Activated naive CD4-positive, alpha-beta T cell treated with anti-CD3 and anti-CD28 coated beads, Interleukin-2, amount 50 U/mL, for 72 hours (primary cell): ENCODE results near the gene GLCCI1. TPM values are rescaled to one million over a fixed set of nuclear protein-coding genes. Genes with fewer than 3 reads are reported as not detected.
"Not testable (repeated sequence)": the region's sequence is repeated elsewhere in the genome, so short reads cannot be mapped to it uniquely, and the experiment has no call there.

Experiments used
- ATAC-seq, 2 donors: fragments of 150-1000 bp; cut with Tn5 transposase; 2 replicates each; pipeline ENCODE4 v1.10.0; 2021; ENCODE audit warnings: mild to moderate bottlenecking in 2 of 2, moderate library complexity in 2 of 2
- DNase-seq, 2 donors: peaks; one replicate each; pipeline ENCODE4 v3.0.0; 2021 to 2022; ENCODE audit warnings: low spot score in 2 of 2
- H3K27ac Mint-ChIP-seq, 2 donors: one replicate each; pipeline ENCODE4 v1.8.0; 2022; ENCODE audit warnings: mild to moderate bottlenecking in 2 of 2, mixed read lengths in 2 of 2
- H3K36me3 Mint-ChIP-seq, 2 donors: one replicate each; pipeline ENCODE4 v1.8.0; 2022; ENCODE audit warnings: mixed read lengths in 2 of 2
- H3K9me3 Mint-ChIP-seq, 2 donors: one replicate each; pipeline ENCODE4 v1.8.0; 2022; ENCODE audit warnings: mixed read lengths in 2 of 2
- total RNA-seq, 2 donors: library from RNA; stranded (reverse); gene quantifications; one replicate each; pipeline ENCODE4 v1.2.3, GENCODE V29; 2022

GLCCI1 gene
- total RNA-seq, 2 donors from 2014 or later, result 16.7 to 20.9 TPM

DNA sequence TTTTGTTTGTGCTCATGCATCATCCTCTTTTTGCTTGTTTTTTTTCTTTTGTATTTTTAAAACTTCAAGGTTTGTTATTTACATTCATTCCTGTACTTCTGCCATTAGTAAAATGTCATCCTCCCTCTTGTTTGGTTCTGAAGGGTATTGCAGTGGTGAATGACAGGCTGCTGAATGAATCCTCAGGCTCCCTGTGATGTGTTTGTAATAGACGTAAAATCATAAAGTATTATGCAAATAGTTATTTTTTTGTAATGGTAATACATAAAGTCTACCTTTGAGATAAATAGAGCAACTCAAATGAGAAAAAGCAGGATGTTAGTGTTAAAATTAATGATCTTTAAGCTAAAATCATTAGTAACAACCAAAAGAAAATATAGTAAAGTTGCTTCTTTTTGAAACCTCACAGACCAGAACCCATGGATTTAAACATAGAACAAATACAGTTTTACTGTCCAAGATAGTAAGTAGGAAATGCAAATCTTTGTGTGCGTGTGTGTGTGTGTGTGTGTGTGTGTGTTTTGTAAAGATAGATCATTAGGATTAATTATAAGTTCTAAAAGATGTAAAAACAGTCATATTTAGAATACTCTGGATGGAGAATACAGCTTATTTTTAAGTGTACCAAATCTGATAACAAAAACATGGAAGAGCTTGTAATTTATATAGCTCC lies 4.5 kb downstream of the GLCCI1 start:
- Mint-ChIP-seq H3K9me3 (no peaks in the 10 kb centered on the region), H3K36me3 (no peaks in the 10 kb centered on the region), H3K27ac (peak overlapping the region in 1 of 2 donors; percentile 30)
- ATAC-seq (no peak), DNase-seq (no peak)

DNA sequence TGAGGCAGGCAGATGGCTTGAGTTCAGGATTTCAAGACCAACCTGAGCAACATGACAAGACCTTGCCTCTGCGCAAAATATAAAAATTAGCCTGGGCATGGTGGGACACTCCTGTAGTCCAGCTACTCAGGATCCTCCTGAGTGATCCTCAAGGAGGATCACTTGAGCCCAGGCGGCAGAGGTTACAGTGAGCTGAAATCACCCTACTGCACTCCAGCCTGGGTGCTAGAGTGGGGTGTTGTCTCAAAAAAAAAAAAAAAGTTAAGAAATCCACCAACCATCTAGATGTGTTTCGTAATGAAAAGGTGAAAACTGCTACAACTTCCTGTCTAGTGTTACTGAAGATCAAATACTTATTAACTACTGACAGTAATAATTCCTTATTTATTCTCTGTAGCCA lies 8.1 kb downstream of the GLCCI1 start:
- DNase-seq (no peak), ATAC-seq (no peak)
- Mint-ChIP-seq H3K27ac (no peak overlapping the region), H3K9me3 (no peaks in the 10 kb centered on the region), H3K36me3 (no peaks in the 10 kb centered on the region)

DNA sequence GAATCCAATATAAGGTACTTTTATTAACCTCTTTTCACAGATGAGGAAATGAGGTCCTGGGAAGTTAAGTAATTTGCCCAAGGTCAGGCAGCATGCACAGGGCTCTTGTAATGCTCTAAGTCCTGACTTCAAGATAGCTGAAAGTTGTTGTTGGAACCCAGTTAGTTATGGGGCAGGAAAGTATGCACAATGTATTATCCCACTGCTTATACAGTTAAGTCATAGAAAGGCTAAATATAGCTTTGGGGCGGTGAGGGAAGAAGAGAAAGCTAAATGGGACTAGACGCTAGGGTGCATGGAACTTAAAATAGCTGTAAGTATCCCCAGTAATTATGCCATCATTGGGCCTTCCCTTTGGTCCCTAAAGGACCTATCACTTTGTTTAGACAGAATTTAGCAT lies 9.2 kb downstream of the GLCCI1 start:
- DNase-seq (no peak), ATAC-seq (no peak)
- no peak overlapping the region for H3K27ac Mint-ChIP-seq
- H3K9me3 Mint-ChIP-seq, result no peaks in the 10 kb centered on the region
- no peaks in the 10 kb centered on the region for H3K36me3 Mint-ChIP-seq

DNA sequence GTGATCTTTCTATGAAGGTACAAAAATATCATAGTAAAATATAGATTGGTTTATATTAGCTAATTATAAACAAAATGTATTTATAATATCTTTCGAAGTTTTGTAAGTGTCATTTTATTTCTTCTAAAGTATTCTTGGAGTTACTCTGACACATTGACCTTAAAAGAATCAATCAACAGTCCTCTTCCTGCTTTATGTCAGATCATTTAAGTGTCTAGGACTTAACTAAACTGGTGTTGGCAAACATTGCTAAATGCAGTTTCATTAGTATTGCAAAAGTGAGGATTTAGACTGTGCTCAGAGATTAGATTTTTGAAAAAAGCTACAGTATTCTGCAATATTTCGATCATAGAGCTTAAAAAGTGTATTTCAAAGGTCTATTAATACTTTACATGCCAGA lies 10.3 kb downstream of the GLCCI1 start:
- DNase-seq (no peak), ATAC-seq (no peak)
- H3K36me3 Mint-ChIP-seq, result no peaks in the 10 kb centered on the region
- no peak overlapping the region for H3K27ac Mint-ChIP-seq
- H3K9me3 Mint-ChIP-seq, result no peaks in the 10 kb centered on the region

DNA sequence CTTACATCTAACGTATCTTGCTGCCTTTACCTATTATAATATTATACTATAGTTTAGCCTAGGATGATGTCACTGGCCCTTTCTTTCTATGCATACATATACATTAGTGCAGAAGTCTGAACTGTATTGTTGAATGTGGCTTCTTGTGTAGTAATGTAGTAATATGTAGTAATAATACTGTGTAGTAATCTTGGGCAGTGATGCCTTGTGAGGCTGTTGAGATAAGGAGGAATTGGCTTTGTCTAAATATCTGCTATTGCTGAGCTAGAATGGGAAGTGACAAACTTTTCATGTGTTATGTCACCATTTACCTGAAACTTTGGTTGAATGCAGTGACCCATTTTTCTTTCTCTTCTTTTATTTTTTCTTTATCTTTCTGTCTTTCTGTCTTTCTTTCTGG lies 11.0 kb downstream of the GLCCI1 start:
- H3K9me3 Mint-ChIP-seq, result no peaks in the 10 kb centered on the region
- DNase-seq (no peak), ATAC-seq (no peak)
- no peak overlapping the region for H3K27ac Mint-ChIP-seq
- no peaks in the 10 kb centered on the region for H3K36me3 Mint-ChIP-seq

DNA sequence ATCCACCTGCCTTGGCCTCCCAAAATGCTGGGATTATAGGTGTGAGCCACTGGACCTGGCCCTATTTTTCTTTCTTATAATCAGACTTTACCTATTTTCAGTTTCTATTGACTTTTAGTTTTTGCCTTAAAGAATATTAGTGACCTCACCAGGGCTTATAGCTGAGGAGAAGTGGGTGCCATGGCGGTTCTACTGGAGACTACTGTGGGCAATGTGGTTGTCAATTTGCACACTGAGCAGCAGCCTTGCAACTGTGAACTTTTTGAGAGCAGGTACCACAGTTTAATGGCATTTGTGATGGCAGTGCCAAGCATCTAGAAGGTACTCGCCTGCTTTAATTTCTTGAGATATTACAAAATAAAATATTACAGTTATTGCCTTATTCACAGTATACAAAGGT lies 11.5 kb downstream of the GLCCI1 start:
- ATAC-seq (no peak), DNase-seq (no peak)
- Mint-ChIP-seq H3K9me3 (no peaks in the 10 kb centered on the region), H3K36me3 (no peaks in the 10 kb centered on the region), H3K27ac (no peak overlapping the region)

DNA sequence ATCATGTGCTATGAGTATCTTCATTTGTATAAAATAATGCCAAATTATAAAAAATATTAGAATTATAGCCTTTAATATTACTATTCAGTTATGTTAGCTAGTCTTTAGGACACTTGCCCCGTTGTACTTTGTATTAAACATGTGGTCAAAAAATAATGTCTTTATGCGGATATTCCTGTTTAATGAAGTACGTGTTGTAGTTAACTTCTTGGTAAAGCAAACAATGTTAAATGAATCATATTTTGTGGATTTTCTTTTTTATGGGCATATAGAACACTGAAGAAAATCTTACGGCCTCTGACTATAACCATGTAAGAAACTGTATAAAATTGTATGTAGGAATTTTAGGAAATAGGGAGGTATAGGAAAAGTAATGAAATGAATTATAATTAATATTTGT lies 14.3 kb downstream of the GLCCI1 start:
- H3K9me3 Mint-ChIP-seq, result no peaks in the 10 kb centered on the region
- no peak for ATAC-seq

DNA sequence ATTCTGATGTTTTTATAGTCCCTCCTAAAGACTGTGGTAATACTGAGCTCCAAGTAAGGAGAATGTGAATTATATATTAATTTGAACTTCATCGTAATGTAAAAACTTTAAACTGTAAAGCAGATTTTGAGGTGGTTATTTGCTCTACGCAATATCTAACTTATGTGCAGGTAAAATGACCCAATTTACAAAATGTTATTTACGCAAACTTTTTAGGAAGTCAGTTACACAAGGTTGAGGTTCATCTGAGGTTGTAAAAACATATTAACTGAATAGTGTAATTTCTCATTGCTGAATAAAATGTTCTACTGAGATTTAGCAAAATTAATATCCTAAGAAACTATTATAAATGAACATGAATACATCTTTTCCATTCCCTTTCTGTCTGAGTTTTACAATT lies 15.8 kb downstream of the GLCCI1 start:
- no peak overlapping the region for H3K27ac Mint-ChIP-seq
- no peaks in the 10 kb centered on the region for H3K36me3 Mint-ChIP-seq
- H3K9me3 Mint-ChIP-seq, result no peaks in the 10 kb centered on the region
- DNase-seq (no peak), ATAC-seq (no peak)

More for the DNA sequence above, 14.3 kb downstream of the GLCCI1 start:
- Mint-ChIP-seq H3K36me3 (no peaks in the 10 kb centered on the region), H3K27ac (no peak overlapping the region)
- DNase-seq, result no peak

DNA sequence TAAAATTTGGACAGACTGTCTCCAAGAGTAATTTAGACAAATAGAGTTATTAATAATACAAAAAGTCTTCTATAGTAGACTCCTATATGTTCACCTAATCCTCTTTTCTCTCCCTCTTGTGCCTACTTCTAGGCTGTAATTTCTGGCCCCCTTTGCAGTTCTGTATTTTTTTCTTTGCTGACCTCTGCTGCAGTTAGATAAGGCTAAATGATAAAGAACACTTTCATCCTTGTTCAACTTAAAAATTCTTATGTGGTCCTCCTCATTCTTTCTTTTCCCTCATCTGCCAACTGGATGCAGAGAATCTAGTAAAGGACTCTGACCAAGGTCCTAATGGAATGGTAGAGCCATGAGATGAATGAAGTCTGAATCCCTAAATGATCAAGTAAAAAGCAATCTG lies 20.1 kb downstream of the GLCCI1 start:
- DNase-seq (no peak), ATAC-seq (no peak)
- Mint-ChIP-seq H3K36me3 (peaks cover 10 to 23% of the 10 kb centered on the region in 2 donors), H3K9me3 (peaks cover 8 to 16% of the 10 kb centered on the region in 2 donors), H3K27ac (no peak overlapping the region)

DNA sequence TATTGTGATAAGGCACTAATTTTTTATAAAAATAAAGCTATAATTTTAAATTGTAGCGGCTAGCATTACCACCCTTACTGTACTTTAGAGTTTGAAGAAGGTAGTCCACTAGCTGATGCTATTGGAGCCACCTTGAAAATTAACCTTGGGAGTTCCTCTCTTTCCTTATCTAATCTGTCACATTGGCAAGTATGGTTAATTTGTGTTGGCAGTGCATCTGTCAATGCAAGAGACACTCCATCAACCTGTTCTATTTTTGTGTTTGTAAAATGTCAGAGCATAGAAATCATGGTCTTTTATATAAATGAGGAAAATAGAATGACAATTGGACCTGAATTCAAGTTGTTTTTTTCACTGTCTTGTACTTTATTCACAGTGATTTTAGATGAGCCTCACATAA lies 20.5 kb downstream of the GLCCI1 start:
- peak overlapping the region in 1 of 2 donors; percentile 82 for H3K27ac Mint-ChIP-seq
- peaks cover 8 to 16% of the 10 kb centered on the region in 2 donors for H3K9me3 Mint-ChIP-seq
- H3K36me3 Mint-ChIP-seq, result peaks cover 10 to 23% of the 10 kb centered on the region in 2 donors
- DNase-seq, result no peak
- ATAC-seq, result no peak

DNA sequence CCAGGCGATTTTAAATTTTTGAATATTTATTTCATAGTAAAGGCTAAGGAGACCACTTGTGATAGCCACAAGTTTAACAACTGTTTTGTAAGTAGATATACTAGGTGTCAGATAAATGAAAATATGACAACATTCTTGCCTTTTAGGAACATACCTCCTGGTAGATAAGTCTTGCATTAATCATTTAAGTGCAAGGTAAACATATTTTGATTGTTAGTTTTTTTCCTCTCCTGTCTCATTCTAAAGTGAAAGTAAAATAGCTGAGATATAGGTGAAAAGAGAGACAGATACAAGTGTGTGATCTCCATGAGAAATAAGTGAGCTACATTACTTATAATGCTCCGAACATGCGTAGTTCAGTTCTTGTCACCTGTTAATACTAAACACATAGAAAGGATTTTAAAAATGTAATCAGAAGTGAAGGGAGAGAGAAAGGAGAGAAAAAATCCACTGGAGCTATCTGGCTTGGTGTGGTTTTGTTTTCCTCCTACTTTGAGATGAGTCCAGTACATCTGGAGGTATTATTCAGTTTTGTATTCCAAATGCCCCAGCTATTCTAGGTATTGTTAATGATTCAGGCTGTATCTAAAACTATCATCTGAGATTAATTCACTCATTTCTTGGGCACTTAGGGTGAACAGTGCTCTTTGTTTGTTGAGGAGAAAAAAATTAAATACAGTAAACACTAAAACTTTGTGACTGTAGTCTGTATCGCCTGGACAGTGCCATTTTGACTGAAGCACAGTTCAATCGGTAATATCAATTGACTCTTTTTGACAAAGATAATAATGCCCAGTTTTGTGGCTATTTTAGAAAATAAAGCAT lies 21.2 kb downstream of the GLCCI1 start:
- ATAC-seq (peak in 1 of 2 donors; percentile 28), DNase-seq (no peak)
- peaks cover 10 to 23% of the 10 kb centered on the region in 2 donors for H3K36me3 Mint-ChIP-seq
- H3K27ac Mint-ChIP-seq, result peak overlapping the region in 1 of 2 donors; percentile 82
- H3K9me3 Mint-ChIP-seq, result peaks cover 8 to 16% of the 10 kb centered on the region in 2 donors

DNA sequence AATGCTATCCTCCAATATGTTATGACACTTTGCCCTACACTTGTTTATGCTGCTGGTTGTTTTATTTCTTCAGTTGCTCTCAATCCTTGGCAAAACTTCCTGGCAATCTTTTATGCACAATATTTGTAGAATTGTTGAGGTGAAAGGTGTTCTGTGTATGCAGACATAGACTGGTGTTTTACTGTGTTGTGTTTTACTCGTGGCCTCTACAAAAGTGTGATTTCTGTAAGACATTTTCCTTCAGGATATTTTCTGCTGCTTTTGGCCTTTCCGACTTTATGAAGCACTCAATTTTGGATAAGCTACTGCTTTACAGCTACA lies 21.8 kb downstream of the GLCCI1 start:
- Mint-ChIP-seq H3K36me3 (peaks cover 10 to 28% of the 10 kb centered on the region in 2 donors), H3K9me3 (peaks cover 8 to 16% of the 10 kb centered on the region in 2 donors), H3K27ac (peak overlapping the region in 1 of 2 donors; percentile 82)
- ATAC-seq, result no peak
- DNase-seq, result no peak

DNA sequence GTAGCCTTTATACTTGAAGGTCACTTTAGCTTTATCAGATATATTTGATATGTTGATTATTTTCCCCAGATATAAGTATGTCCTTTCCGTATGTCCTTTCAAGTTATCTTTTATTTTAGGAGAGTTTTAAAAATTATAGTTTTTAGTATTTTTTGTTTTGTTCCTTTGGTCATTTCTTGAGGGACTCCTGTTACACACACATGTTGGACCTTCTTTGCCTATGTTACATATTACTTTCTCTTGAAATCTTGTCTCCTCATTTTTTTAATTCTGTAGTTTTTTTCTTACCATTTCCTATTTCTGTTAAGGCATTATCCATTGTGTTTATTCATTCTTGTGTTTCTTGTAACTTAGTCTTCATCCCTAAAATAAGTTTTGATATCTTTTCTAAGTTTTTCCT lies 23.9 kb downstream of the GLCCI1 start:
- peaks cover 8 to 16% of the 10 kb centered on the region in 2 donors for H3K9me3 Mint-ChIP-seq
- H3K27ac Mint-ChIP-seq, result no peak overlapping the region
- no peak for ATAC-seq
- H3K36me3 Mint-ChIP-seq, result peaks cover 10 to 30% of the 10 kb centered on the region in 2 donors
- DNase-seq, result no peak

DNA sequence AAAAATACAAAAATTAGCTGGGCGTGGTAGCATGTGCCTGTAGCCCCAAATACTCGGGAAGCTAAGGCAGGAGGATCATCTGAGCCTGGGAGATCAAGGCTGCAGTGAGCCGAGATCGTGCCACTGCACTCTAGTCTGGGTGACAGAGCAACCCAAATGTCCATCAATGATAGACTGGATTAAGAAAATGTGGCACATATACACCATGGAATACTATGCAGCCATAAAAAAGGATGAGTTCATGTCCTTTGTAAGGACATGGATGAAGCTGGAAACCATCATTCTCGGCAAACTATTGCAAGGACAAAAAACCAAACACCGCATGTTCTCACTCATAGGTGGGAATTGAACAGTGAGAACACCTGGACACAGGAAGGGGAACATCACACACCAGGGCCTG lies 26.8 kb downstream of the GLCCI1 start:
- H3K27ac Mint-ChIP-seq, ATAC-seq, DNase-seq: not testable (repeated sequence)
- Mint-ChIP-seq H3K36me3 (peaks cover 10 to 30% of the 10 kb centered on the region in 2 donors), H3K9me3 (peaks cover 8 to 16% of the 10 kb centered on the region in 2 donors)

DNA sequence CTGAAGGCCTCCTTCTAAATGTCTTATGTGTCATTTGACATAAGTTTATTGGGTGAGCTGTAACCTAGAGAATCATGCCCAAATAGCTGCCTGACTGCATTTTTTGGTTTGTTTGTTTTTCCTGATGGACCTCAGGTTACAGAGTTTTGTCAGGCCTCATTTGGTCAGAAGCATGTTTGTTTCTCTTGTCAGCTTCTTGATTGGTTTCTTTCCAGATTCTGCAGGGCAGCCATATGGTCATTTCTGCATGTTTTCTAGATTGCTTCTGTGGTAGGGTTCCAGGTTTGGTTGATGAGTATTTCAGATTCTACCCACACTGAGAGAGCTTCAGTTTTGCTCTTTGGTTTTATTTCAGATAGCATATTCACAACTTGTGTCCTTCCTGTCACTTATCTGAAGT lies 28.0 kb downstream of the GLCCI1 start:
- no peak overlapping the region for H3K27ac Mint-ChIP-seq
- H3K36me3 Mint-ChIP-seq, result peaks cover 10 to 26% of the 10 kb centered on the region in 2 donors
- ATAC-seq, result no peak
- H3K9me3 Mint-ChIP-seq, result peaks cover 9 to 13% of the 10 kb centered on the region in 2 donors
- DNase-seq, result no peak

DNA sequence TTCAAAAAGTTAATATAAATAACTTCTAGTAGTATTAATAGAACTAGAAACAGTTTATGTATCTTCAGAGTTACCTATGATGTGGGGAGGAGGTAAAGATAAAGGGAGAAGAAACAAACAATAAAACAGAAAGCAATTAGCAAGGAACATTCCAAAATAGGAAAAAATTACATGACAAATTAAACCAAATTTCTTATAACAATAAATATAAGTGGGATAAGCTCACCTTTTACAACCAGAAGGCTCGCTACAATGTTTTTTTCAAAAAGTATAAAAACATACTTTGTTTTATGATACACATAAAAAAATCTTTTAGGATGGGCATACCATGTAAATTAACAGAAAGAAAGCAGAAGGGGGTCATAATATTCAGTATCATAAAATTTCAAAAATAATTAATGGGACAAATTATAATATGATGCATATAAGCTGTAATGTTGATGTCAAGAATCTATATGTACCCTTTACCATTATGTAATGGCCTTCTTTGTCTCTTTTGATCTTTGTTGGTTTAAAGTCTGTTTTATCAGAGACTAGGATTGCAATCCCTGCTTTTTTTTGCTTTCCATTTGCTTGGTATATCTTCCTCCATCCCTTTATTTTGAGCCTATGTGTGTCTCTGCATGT lies 31.8 kb downstream of the GLCCI1 start:
- DNase-seq (no peak), ATAC-seq (no peak)
- Mint-ChIP-seq H3K27ac (no peak overlapping the region), H3K36me3 (peaks cover 0 to 8% of the 10 kb centered on the region in 2 donors), H3K9me3 (peaks cover 0 to 3% of the 10 kb centered on the region in 2 donors)

DNA sequence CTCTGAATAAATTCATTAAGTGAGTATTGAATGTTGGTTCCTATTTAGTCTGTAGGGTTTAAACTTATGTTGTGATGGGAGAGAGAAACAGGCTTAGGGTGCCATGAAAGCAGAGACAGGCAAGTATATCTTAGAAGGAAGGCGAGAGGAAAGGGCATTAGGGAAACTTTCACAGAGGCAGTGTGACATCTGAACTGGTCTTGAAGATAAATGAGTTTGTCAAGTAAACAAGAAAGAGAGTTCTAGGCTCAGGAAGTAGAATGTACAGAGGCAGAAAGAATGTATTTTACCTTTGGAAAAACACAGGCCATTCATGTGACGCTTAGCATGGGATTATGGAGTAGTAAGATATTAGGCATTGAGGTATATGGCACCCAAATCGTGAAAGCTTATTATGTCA lies 34.5 kb downstream of the GLCCI1 start:
- no peak overlapping the region for H3K27ac Mint-ChIP-seq
- peaks cover 0 to 3% of the 10 kb centered on the region in 2 donors for H3K9me3 Mint-ChIP-seq
- DNase-seq (no peak), ATAC-seq (no peak)
- peaks cover 0 to 6% of the 10 kb centered on the region in 2 donors for H3K36me3 Mint-ChIP-seq
